HG03139 (cell line): ENCODE measurements around the gene KCNMB3.
A peak's percentile ranks its signal among the peaks of the same experiment; 100 is the strongest.
"Not testable (repeated sequence)": the region's sequence is repeated elsewhere in the genome, so short reads cannot be mapped to it uniquely, and the experiment has no call there.

ENCODE experiments used
- ATAC-seq: cut with Tn5 transposase; IDR thresholded peaks from one replicate; pipeline ENCODE4 v1.9.1; 2021; ENCODE audit not compliant: unreplicated experiment

KCNMB3 gene

DNA sequence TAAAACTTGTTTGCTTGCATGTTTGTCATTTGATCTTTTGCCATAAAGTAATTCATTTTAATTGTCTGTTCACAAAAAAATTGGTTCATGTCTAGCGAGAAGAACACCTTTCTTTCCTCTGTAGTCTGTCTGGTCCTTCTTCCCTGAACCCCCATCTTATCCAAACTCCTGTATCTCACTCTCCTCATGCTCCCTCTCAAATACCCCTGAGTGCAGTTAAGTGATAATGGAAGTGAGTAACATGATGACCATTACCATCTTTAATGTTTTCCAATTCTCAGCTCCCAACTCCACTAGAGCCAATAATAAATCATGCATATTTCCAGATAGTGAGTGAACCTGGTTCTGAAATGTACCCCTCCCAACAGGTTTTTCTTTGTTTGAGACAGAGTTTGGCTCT lies 14.2 kb upstream of the KCNMB3 start:
- ATAC-seq, result no peak

GRCh38 chr3:179264449-179264848 lies 13.5 kb upstream of the KCNMB3 start:
- no peak for ATAC-seq

DNA sequence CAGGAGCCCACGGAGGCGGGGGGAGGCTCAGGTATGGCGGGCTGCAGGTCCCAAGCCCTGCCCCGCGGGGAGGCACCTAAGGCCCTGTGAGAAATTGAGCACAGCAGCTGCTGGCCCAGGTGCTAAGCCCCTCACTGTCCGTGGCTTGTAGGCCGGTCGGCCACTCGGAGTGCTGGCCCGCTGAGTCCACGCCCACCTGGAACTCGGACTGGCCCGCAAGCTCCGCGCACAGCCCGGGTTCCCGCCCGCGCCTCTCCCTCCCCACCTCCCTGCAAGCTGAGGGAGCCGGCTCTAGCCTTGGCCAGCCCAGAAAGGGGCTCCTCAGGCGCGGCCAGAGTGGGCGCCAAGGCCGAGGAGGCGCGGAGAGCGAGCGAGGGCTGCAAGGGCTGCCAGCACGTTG lies 12.2 kb upstream of the KCNMB3 start:
- ATAC-seq, result no peak

DNA sequence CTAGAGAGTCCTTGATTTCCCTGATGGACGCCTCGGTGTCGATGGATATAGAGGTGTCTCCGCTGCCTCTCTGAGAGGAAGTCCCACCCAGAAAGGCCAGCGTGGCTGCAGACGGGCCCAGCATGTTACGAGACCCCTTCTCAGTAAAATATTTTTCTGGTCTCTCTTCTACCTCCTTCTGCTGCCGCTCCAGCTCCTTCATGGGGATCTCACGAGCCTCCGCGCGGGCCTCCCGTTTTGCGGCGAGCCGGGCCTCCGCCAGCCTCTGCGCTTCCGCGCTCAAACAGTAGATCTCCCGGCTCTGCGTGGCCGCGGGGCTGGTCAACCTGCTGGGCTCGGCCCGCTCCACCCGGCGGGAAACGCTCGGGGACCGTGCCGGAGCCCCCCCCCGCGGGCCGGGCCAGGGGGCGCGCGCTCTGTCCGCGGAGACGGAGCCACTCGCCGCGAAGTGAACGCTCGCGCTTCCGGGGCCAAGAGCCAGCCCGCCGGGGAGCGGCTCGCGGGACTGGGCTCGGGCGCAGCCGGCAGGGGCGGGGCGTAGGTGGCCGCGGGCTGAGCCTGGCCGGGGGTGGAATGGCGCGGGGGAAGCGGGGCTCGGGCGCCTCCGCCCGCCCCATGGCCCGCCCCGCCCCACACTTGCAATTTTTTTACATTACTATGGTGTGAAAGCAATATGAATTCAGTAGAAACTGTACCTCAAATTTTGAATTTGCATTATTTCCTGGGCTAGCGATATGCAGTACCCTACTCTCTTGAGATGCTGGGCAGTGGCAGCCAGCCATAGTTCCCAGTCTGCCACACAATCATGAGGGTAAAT lies 10.2 kb upstream of the KCNMB3 start:
- ATAC-seq, result peak; percentile 84

DNA sequence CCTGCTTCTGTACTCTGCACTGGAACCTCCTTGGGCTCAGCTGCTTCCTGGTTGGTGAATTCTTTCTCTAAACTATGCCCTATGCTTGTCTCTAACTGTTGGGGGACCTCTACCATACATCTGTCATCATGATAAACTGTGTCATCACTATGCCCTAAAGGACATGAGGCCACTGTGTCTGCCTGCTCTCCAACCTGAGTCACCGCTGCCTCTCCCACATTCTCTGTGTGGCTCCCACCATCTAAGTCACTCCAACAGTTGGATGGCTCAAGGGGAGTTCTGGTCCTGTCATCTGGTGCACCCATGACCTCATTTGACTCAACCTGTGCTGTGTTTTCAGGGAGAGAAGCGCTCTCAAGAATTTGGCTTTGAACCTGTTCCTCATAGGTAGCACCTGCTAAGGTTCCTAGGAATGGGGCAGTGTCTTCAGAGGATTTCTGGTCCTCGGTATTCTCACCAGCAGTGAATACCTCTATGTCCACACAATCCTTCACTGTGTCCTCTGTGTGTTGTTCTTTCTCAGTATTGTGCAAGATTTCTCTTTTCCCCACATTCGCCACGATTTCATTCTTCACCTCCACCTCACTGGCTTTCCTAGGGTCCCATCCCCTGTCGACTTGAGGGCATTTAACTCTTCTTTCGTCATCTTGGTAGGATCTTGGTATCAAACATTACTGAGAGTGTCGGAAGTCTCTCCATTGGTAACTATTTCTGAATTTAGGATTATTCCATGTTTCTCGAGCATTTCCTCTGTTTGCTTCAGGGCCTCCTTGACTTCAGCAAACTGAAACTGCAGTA lies 9.2 kb upstream of the KCNMB3 start:
- not testable (repeated sequence) for ATAC-seq

- ATAC-seq, result no peak
Measured at GRCh38 chr3:179258820-179259219, 7.9 kb upstream of the KCNMB3 start.

DNA sequence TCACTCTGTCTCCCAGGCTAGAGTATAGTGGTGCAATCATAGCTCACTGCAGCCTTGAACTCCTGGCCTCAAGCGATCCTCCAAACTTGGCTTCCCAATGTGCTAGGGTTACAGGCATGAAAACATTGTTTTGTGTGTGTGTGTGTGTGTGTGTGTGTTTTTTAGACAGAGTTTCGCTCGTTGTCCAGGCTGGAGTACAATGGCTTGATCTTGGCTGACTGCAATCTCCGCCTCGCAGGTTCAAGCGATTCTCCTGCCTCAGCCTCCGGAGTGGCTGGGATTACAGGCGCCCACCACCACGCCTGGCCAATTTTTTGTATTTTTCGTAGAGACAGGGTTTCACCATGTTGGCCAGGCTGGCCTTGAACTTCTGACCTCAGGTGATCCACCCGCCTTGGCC lies 6.8 kb upstream of the KCNMB3 start:
- not testable (repeated sequence) for ATAC-seq

- ATAC-seq, result no peak
Measured at GRCh38 chr3:179256813-179257212, 5.9 kb upstream of the KCNMB3 start.

DNA sequence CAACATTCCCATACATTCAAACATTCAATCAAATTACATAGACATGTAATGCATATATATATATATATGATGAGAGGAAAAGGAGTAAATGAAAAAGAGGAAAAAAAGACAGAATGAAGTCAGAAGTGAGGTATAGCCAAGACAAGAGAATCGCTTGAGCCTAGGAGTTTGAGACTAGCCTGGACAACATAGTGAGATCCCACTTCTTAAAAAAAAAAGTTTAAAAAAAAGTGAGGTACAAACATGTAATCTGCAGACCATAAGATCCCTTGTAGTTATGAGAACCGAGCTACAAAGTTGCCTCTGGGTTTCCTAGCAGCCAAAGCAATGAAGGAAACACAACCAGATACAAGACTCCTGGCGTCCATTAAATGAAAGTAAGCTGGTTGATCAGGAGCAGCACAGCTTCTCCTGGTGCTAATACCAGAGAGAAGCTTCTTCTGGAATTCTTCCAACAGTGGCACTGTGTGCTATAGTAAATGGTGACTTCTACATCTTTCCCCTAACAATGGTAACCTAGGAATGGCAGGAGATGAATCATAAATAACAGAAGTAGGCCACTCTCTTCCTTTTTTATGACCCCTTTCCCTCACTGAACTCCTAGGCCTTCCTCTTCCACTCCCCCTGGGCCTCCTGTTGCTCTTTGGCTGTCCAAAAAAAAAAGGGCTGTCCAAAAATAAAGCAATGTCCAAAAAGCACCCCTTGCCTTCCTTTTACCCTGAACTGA lies 3.5 kb downstream of the KCNMB3 start:
- no peak for ATAC-seq

DNA sequence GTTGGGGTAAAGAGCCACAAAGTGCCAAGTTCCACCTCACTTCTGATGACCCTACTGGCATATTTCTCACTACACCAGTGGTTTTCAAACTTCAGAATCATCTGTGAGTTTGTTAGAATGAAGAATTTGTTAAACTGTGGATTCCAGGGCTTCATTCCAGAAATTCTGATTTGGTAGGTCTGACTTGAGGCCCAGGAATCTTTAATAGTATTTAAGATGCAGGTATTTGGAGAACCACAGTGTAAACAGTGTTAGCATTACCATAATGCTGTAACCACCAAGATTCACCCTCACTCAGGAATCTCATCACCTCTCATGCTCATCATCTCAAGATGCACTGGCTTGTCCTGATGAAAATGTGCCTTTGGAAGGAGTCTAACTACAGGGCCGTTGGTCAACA lies 6.0 kb downstream of the KCNMB3 start:
- no peak for ATAC-seq

GRCh38 chr3:179242859-179243258 lies 8.1 kb downstream of the KCNMB3 start:
- ATAC-seq, result not testable (repeated sequence)

DNA sequence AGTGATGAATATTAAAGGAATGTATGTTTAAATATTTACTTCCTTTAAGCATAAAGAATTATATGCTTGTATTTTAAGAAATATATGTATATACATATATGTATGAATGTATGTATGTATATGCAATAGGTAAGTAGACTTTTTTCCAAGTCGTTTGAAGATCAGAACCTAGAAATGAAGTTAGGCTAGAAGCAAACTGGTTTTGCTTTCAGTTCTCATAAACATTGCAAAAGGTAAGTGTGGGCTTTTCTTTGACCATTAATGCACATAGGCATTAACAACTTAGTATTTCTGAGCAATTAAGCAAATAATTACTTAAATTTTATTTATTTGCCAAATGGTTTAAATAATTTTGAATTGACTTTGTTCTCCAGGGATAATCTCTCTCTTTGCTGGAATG lies 10.6 kb downstream of the KCNMB3 start:
- ATAC-seq, result not testable (repeated sequence)

DNA sequence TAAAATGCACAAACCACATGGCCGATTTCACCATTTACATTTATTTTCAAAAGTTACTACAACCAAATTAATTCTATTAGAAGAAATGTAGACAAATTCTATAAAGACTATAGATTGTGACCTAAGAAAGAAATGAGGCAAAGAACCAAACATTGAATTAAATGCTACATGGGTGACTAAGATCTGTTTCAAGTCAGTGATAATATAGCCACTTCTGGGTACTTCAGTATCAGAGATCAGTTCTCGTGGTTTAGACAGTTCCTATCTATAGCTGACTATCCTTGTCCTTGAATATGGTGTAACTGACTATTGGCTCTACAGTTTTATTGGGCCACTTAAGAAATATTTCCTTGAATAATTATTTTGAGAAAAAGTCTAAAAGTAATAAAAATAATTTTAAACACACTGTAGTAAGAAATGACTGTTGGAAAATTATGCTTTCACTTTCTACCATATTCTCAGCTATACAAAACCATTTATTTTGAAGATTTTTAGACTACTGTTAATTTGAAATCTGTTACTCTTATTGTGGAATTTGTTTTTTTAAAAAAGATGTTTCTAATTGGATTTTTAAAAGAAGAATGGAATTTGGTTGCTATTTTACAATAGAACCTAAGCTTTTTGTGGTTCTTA lies 14.1 kb downstream of the KCNMB3 start:
- peak; percentile 66 for ATAC-seq

DNA sequence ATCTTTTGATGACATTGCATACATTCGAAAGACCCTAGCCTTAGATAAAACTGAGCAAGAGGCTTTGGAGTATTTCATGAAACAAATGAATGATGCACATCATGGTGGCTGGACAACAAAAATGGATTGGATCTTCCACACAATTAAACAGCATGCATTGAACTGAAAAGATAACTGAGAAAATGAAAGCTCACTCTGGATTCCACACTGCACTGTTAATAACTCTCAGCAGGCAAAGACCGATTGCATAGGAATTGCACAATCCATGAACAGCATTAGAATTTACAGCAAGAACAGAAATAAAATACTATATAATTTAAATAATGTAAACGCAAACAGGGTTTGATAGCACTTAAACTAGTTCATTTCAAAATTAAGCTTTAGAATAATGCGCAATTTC lies 16.7 kb downstream of the KCNMB3 start:
- ATAC-seq, result no peak

DNA sequence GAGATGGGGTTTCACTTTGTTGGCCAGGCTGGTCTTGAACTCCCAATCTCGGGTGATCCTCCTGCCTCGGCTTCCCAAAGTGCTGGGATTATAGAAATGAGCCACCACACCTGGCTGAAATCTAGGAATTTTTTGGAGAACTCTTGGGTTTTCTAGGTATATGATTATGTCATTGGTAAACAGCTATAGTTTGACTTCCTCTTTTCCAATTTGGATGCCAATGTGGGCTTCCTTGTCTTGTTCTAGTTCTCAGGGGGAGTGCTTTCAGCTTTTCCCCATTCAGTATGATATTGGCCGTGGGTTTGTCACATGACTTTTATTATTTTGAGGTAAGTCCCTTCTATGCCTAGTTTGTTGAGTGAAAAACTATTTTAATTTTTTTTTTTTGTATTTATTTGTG lies 17.9 kb downstream of the KCNMB3 start:
- ATAC-seq, result no peak

DNA sequence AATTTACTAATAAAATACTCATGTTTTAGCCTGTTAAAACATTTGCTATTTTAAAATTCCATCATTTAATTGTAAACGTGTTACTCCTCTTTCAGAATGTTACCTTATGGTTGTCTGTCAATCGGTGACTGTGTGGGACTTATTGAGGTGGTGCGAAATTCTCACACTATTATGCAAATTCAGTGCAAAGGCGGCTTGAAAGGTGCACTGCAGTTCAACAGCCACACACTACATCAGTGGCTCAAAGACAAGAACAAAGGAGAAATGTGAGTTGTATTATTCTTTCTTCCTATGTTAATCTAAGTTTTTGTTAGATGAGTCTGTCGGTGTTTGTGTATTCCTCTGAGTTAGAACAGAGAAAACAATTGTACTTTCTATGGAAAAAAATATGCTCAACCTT lies 21.7 kb downstream of the KCNMB3 start:
- no peak for ATAC-seq

- no peak for ATAC-seq
Measured at GRCh38 chr3:179227349-179227748, 23.6 kb downstream of the KCNMB3 start.

GRCh38 chr3:179224584-179224983 lies 26.3 kb downstream of the KCNMB3 start:
- ATAC-seq, result no peak

DNA sequence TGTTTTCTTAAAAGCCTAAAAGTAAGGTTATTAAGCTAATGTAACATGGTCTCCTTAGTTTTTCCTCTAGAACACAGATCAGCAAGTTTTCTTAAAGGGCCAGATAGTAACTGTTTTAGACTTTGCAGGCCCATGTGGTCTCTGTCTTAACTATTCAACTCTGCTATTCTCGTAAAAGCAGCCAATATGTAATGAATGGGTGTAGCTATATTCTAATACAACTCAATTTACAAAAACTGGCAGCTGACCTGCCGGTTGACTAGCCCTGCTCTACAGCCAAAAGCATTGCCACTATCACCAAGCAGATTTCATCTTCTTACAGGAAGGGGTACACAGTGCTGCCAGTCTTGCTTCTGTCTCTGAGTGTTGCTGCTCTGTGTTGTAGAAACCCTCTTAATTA lies 27.4 kb downstream of the KCNMB3 start:
- ATAC-seq, result no peak

DNA sequence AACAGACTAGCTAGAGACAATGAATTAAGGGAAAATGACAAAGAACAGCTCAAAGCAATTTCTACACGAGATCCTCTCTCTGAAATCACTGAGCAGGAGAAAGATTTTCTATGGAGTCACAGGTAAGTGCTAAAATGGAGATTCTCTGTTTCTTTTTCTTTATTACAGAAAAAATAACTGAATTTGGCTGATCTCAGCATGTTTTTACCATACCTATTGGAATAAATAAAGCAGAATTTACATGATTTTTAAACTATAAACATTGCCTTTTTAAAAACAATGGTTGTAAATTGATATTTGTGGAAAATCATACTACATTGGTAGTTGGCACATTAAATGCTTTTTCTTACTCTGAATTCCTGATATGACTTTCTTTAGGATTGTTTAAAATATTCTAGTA lies 32.7 kb downstream of the KCNMB3 start:
- ATAC-seq, result not testable (repeated sequence)

GRCh38 chr3:179215550-179215949 lies 35.4 kb downstream of the KCNMB3 start:
- not testable (repeated sequence) for ATAC-seq
